ENCODE measurements around the gene VSIR. TPM values are rescaled to one million over a fixed set of nuclear protein-coding genes. Genes with fewer than 3 reads are reported as not detected.

Gene VSIR
- total RNA-seq, 2 experiments from 2014 or later, result 112 TPM

- H3K4me1 Mint-ChIP-seq (ENCODE audit: low read depth), result peaks cover 2% of the 10 kb centered on the region
- POLR2A ChIA-PET, result no interaction called here
- H3K9me3 Mint-ChIP-seq, result no peaks in the 10 kb centered on the region
- no peaks in the 10 kb centered on the region for H3K36me3 Mint-ChIP-seq
- no peak overlapping the region for H3K27ac Mint-ChIP-seq
- intact Hi-C loops (cut with micrococcal nuclease), result no loop called here
- no peaks in the 10 kb centered on the region for H3K27me3 Mint-ChIP-seq
- CTCF ChIA-PET, result no interaction called here
- DNase-seq, result no peak
- H3K4me3 Mint-ChIP-seq, result no peak overlapping the region
Measured at GRCh38 chr10:71789871-71790270, 16.6 kb upstream of the VSIR start.

GRCh38 chr10:71788954-71789353, 15.6 kb upstream of the VSIR start:
- ChIA-PET CTCF (interaction anchor here (1.3 kb wide), 1 partner anchor 15 kb away, joined by 3 read pairs; no protein-coding TSS in a partner anchor), POLR2A (no interaction called here)
- no peak overlapping the region for H3K4me3 Mint-ChIP-seq
- no peaks in the 10 kb centered on the region for H3K36me3 Mint-ChIP-seq
- H3K27ac Mint-ChIP-seq, result no peak overlapping the region
- intact Hi-C loops (cut with micrococcal nuclease), result no loop called here
- no peaks in the 10 kb centered on the region for H3K9me3 Mint-ChIP-seq
- no peak for DNase-seq
- H3K27me3 Mint-ChIP-seq, result no peaks in the 10 kb centered on the region
- peaks cover 2% of the 10 kb centered on the region for H3K4me1 Mint-ChIP-seq (ENCODE audit: low read depth)

GRCh38 chr10:71784679-71785272, 11.5 kb upstream of the VSIR start:
- Mint-ChIP-seq H3K9me3 (no peaks in the 10 kb centered on the region), H3K36me3 (no peaks in the 10 kb centered on the region), H3K27ac (no peak overlapping the region), H3K4me3 (no peak overlapping the region), H3K27me3 (no peaks in the 10 kb centered on the region), H3K4me1 (ENCODE audit: low read depth) (no peaks in the 10 kb centered on the region)
- DNase-seq, result no peak
- ChIA-PET CTCF (interaction anchor here (0.9 kb wide), 1 partner anchor 11 kb away, joined by 3 read pairs; no protein-coding TSS in a partner anchor), POLR2A (no interaction called here)
- intact Hi-C loops (cut with micrococcal nuclease), result no loop called here

GRCh38 chr10:71783917-71784678, 10.8 kb upstream of the VSIR start:
- intact Hi-C loops (cut with micrococcal nuclease), result no loop called here
- no peaks in the 10 kb centered on the region for H3K9me3 Mint-ChIP-seq
- CTCF ChIA-PET, result interaction anchor here (0.9 kb wide), 1 partner anchor 10 kb away, joined by 3 read pairs; no protein-coding TSS in a partner anchor
- H3K27me3 Mint-ChIP-seq, result no peaks in the 10 kb centered on the region
- POLR2A ChIA-PET, result no interaction called here
- H3K36me3 Mint-ChIP-seq, result no peaks in the 10 kb centered on the region
- no peak overlapping the region for H3K27ac Mint-ChIP-seq
- no peaks in the 10 kb centered on the region for H3K4me1 Mint-ChIP-seq (ENCODE audit: low read depth)
- no peak for DNase-seq
- H3K4me3 Mint-ChIP-seq, result no peak overlapping the region

GRCh38 chr10:71782917-71783490, 9.7 kb upstream of the VSIR start:
- intact Hi-C loops (cut with micrococcal nuclease), result no loop called here
- ChIA-PET POLR2A (interaction anchor here (2.0 kb wide), 1 partner anchor 9 kb away, joined by 8 read pairs; the partner anchor contains the start of gene VSIR), CTCF (interaction anchor here (0.5 to 1.6 kb wide), 2 partner anchors 9 to 1024 kb away, joined by 3 to 5 read pairs; no protein-coding TSS in a partner anchor)
- H3K36me3 Mint-ChIP-seq, result no peaks in the 10 kb centered on the region
- no peak overlapping the region for H3K4me3 Mint-ChIP-seq
- no peak overlapping the region for H3K27ac Mint-ChIP-seq
- H3K9me3 Mint-ChIP-seq, result no peaks in the 10 kb centered on the region
- no peaks in the 10 kb centered on the region for H3K27me3 Mint-ChIP-seq
- no peak for DNase-seq
- H3K4me1 Mint-ChIP-seq (ENCODE audit: low read depth), result no peaks in the 10 kb centered on the region

GRCh38 chr10:71782221-71782916, 9.0 kb upstream of the VSIR start:
- DNase-seq, result no peak
- Mint-ChIP-seq H3K4me3 (no peak overlapping the region), H3K9me3 (peaks cover 3% of the 10 kb centered on the region), H3K27me3 (no peaks in the 10 kb centered on the region), H3K36me3 (peaks cover 1% of the 10 kb centered on the region), H3K27ac (no peak overlapping the region), H3K4me1 (ENCODE audit: low read depth) (no peaks in the 10 kb centered on the region)
- ChIA-PET POLR2A (interaction anchor here (2.0 kb wide), 1 partner anchor 9 kb away, joined by 8 read pairs; the partner anchor contains the start of gene VSIR), CTCF (interaction anchor here (1.6 kb wide), 1 partner anchor 9 kb away, joined by 5 read pairs; no protein-coding TSS in a partner anchor)
- intact Hi-C loops (cut with micrococcal nuclease), result no loop called here

- intact Hi-C loops (cut with micrococcal nuclease), result no loop called here
- Mint-ChIP-seq H3K4me1 (ENCODE audit: low read depth) (peaks cover 13% of the 10 kb centered on the region), H3K9me3 (peaks cover 4% of the 10 kb centered on the region), H3K4me3 (no peak overlapping the region), H3K36me3 (peaks cover 1% of the 10 kb centered on the region), H3K27ac (no peak overlapping the region), H3K27me3 (no peaks in the 10 kb centered on the region)
- ChIA-PET CTCF (no interaction called here), POLR2A (no interaction called here)
- DNase-seq, result no peak
Measured at GRCh38 chr10:71780719-71781118, 7.4 kb upstream of the VSIR start.

GRCh38 chr10:71780156-71780555, 6.8 kb upstream of the VSIR start:
- ChIA-PET POLR2A (no interaction called here), CTCF (interaction anchor here (1.0 to 1.1 kb wide), 2 partner anchors 31 to 72 kb away, joined by 3 read pairs; no protein-coding TSS in a partner anchor)
- intact Hi-C loops (cut with micrococcal nuclease), result no loop called here
- H3K9me3 Mint-ChIP-seq, result peaks cover 4% of the 10 kb centered on the region
- H3K4me1 Mint-ChIP-seq (ENCODE audit: low read depth), result peaks cover 18% of the 10 kb centered on the region
- no peak overlapping the region for H3K27ac Mint-ChIP-seq
- no peak overlapping the region for H3K4me3 Mint-ChIP-seq
- peaks cover 1% of the 10 kb centered on the region for H3K36me3 Mint-ChIP-seq
- no peaks in the 10 kb centered on the region for H3K27me3 Mint-ChIP-seq
- no peak for DNase-seq

GRCh38 chr10:71779641-71780040, 6.3 kb upstream of the VSIR start:
- H3K4me3 Mint-ChIP-seq, result no peak overlapping the region
- H3K36me3 Mint-ChIP-seq, result peaks cover 1% of the 10 kb centered on the region
- intact Hi-C loops (cut with micrococcal nuclease), result no loop called here
- DNase-seq, result no peak
- POLR2A ChIA-PET, result no interaction called here
- peaks cover 4% of the 10 kb centered on the region for H3K9me3 Mint-ChIP-seq
- H3K27me3 Mint-ChIP-seq, result no peaks in the 10 kb centered on the region
- no peak overlapping the region for H3K27ac Mint-ChIP-seq
- CTCF ChIA-PET, result interaction anchor here (1.0 to 1.1 kb wide), 2 partner anchors 32 to 71 kb away, joined by 3 read pairs; no protein-coding TSS in a partner anchor
- peaks cover 22% of the 10 kb centered on the region for H3K4me1 Mint-ChIP-seq (ENCODE audit: low read depth)

- Mint-ChIP-seq H3K4me3 (no peak overlapping the region), H3K9me3 (peaks cover 4% of the 10 kb centered on the region), H3K27me3 (no peaks in the 10 kb centered on the region), H3K36me3 (peaks cover 1% of the 10 kb centered on the region), H3K4me1 (ENCODE audit: low read depth) (peaks cover 34% of the 10 kb centered on the region), H3K27ac (no peak overlapping the region)
- ChIA-PET CTCF (interaction anchor here (1.6 kb wide), 1 partner anchor 70 kb away, joined by 5 read pairs; no protein-coding TSS in a partner anchor), POLR2A (no interaction called here)
- no peak for DNase-seq
- intact Hi-C loops (cut with micrococcal nuclease), result no loop called here
Measured at GRCh38 chr10:71778071-71778825, 4.9 kb upstream of the VSIR start.

GRCh38 chr10:71777213-71777985, 4.1 kb upstream of the VSIR start:
- H3K4me3 Mint-ChIP-seq, result no peak overlapping the region
- CTCF ChIA-PET, result interaction anchor here (0.9 to 6.6 kb wide), 4 partner anchors 9 to 81 kb away, joined by 3 to 100 read pairs (median 4); no protein-coding TSS in a partner anchor
- H3K27me3 Mint-ChIP-seq, result no peaks in the 10 kb centered on the region
- DNase-seq, result no peak
- peaks cover 4% of the 10 kb centered on the region for H3K9me3 Mint-ChIP-seq
- POLR2A ChIA-PET, result no interaction called here
- H3K4me1 Mint-ChIP-seq (ENCODE audit: low read depth), result peaks cover 34% of the 10 kb centered on the region
- intact Hi-C loops (cut with micrococcal nuclease), result no loop called here
- peaks cover 2% of the 10 kb centered on the region for H3K36me3 Mint-ChIP-seq
- H3K27ac Mint-ChIP-seq, result no peak overlapping the region

All from activated CD4-positive, alpha-beta memory T cell treated with anti-CD3 and anti-CD28 coated beads for 36 hours (primary cell).